Esophagus muscularis mucosa (tissue), 4 donors: Measurements from ENCODE around the gene RNLS.

Experiments
- EP300 ChIP-seq: sonication (generic); formaldehyde crosslinking; IDR thresholded peaks from one replicate; pipeline ENCODE4 v1.6.1; 2017; ENCODE audit warnings: antibody characterized with exemption
- POLR2A ChIP-seq: fragments of 450-650 bp; IDR thresholded peaks from one replicate; pipeline ENCODE4 v1.6.1; 2017; ENCODE audit warnings: antibody characterized with exemption, moderate library complexity, mild to moderate bottlenecking, low read depth
- TF ChIP-seq, protein P1 (sequence below), 3 experiments: fragments of 200-600 bp in 2 of 3; fragments of 450-650 bp in 1 of 3; sonication (generic) in 2 of 3; IDR thresholded peaks; one replicate each; pipeline ENCODE4 v1.5.1; 2017 to 2019; ENCODE audit warnings: antibody characterized with exemption in 3 of 3, mild to moderate bottlenecking in 2 of 3, moderate library complexity in 1 of 3

GRCh38 chr10:88417387-88418030 lies 165.6 kb downstream of the RNLS start:
- TF ChIP-seq, protein P1, sequence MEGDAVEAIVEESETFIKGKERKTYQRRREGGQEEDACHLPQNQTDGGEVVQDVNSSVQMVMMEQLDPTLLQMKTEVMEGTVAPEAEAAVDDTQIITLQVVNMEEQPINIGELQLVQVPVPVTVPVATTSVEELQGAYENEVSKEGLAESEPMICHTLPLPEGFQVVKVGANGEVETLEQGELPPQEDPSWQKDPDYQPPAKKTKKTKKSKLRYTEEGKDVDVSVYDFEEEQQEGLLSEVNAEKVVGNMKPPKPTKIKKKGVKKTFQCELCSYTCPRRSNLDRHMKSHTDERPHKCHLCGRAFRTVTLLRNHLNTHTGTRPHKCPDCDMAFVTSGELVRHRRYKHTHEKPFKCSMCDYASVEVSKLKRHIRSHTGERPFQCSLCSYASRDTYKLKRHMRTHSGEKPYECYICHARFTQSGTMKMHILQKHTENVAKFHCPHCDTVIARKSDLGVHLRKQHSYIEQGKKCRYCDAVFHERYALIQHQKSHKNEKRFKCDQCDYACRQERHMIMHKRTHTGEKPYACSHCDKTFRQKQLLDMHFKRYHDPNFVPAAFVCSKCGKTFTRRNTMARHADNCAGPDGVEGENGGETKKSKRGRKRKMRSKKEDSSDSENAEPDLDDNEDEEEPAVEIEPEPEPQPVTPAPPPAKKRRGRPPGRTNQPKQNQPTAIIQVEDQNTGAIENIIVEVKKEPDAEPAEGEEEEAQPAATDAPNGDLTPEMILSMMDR (IDR thresholded peaks at IDR 0.05): no peak
- TF ChIP-seq EP300 (no peak), POLR2A (no peak)
